Mucosa of stomach (tissue), 1 donor: ENCODE results near the gene SRPK2.

ENCODE experiments used
- H3K27me3 ChIP-seq: one replicate; pipeline ENCODE4 v1.7.0; 2013; ENCODE audit warnings: mild to moderate bottlenecking, low read length; ENCODE audit not compliant: control insufficient read depth, insufficient read depth
- H3K36me3 ChIP-seq: one replicate; pipeline ENCODE4 v1.7.0; 2013; ENCODE audit warnings: low read length; ENCODE audit not compliant: control insufficient read depth, insufficient read depth
- H3K4me1 ChIP-seq: one replicate; pipeline ENCODE4 v1.7.0; 2013; ENCODE audit warnings: mild to moderate bottlenecking, low read length; ENCODE audit not compliant: control insufficient read depth, insufficient read depth
- H3K4me3 ChIP-seq: one replicate; pipeline ENCODE4 v1.7.0; 2013; ENCODE audit warnings: low read length
- H3K9ac ChIP-seq: one replicate; pipeline ENCODE4 v1.7.0; 2013; ENCODE audit warnings: mild to moderate bottlenecking, low read length, moderate library complexity
- H3K9me3 ChIP-seq: one replicate; pipeline ENCODE4 v1.7.0; 2013; ENCODE audit warnings: mild to moderate bottlenecking, low read length, moderate library complexity; ENCODE audit not compliant: control insufficient read depth
- donor health status: Pancreatic carcinoma.

The SRPK2 gene

DNA sequence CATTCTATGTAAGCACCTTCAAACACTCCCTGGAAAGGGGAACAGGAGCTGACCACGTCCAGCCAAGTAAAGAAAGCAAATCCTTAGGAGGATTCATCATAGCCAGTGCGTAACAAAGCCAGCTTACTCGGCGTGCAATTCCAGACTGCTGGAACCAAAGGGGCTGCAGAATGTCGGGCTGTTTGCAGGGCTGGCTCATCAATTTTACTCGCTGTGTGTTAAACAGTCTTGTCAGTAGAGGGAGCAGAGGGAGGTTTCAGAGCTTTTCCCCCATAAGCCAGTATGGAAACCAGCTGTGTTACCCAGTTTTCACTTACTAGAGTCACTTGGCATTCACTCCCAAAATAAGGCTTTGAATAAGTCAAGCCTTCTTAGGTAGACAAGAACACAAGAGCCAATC, 247.7 kb downstream of the SRPK2 start:
- H3K4me1 ChIP-seq, result peaks cover 8% of the 10 kb centered on the region
- no peak overlapping the region for H3K9ac ChIP-seq
- H3K4me3 ChIP-seq, result no peak overlapping the region
- H3K9me3 ChIP-seq, result no peaks in the 10 kb centered on the region
- no peaks in the 10 kb centered on the region for H3K27me3 ChIP-seq
- no peaks in the 10 kb centered on the region for H3K36me3 ChIP-seq

DNA sequence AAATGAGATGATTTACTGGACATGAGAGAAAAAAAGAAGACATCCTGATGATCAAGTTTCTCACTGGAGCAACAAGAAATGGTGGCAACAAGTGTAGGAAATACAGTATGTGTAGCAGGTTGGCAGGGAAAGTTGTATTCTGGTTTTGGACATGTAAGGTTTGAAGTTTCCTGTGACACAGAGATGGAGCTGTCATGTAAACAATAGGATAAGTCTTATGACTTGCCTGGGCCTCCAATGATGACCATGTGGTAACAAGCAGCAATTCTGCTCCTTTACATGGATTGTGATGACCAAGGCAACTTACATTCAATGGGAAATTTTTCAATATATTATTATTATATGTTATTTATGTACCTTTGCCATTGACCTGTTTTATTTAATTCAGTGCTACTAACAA, 249.3 kb downstream of the SRPK2 start:
- no peaks in the 10 kb centered on the region for H3K27me3 ChIP-seq
- no peaks in the 10 kb centered on the region for H3K9me3 ChIP-seq
- H3K4me1 ChIP-seq, result peaks cover 10% of the 10 kb centered on the region
- no peaks in the 10 kb centered on the region for H3K36me3 ChIP-seq
- H3K9ac ChIP-seq, result no peak overlapping the region
- no peak overlapping the region for H3K4me3 ChIP-seq

DNA sequence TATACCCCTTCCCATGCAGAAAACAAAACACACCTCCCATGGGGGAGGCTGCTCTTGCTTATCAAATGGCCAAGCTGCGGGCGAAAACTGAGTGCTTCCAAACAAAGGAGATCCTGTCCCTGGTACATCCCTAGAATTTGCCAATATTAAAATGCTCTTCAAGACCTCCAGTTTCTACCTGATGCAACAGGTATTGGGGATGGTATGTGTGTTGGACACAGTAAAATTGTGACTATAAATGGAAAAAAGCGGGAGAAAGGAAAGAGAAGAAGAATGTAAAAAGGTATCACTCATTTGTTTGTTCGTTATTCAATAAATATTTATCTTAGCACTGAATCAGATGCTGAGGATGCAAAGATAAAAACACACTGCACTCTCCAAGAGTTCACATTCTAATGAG, 250.8 kb downstream of the SRPK2 start:
- no peaks in the 10 kb centered on the region for H3K9me3 ChIP-seq
- no peaks in the 10 kb centered on the region for H3K36me3 ChIP-seq
- H3K9ac ChIP-seq, result no peak overlapping the region
- no peak overlapping the region for H3K4me3 ChIP-seq
- H3K4me1 ChIP-seq, result peaks cover 10% of the 10 kb centered on the region
- no peaks in the 10 kb centered on the region for H3K27me3 ChIP-seq

DNA sequence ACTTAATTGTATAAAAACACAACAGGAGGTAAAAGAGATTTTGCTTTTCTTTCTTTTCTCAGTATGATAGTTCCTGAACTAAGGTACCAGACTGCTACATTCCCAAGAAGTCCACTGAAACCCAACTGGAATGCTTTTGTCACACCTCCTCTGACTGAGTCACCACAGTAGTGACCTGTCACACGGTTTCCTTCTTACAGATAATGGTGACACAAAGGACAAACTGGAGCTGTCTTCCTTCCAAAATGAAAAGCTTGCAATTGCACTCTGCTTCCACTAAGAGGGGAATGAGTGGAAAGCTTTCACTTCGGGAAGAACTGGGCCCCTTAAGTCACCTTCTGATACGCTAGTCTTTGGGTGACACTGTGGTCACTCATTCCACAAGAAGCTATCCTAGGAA, 252.5 kb downstream of the SRPK2 start:
- H3K4me1 ChIP-seq, result peaks cover 10% of the 10 kb centered on the region
- no peak overlapping the region for H3K4me3 ChIP-seq
- no peaks in the 10 kb centered on the region for H3K36me3 ChIP-seq
- H3K9ac ChIP-seq, result no peak overlapping the region
- no peaks in the 10 kb centered on the region for H3K27me3 ChIP-seq
- H3K9me3 ChIP-seq, result no peaks in the 10 kb centered on the region

DNA sequence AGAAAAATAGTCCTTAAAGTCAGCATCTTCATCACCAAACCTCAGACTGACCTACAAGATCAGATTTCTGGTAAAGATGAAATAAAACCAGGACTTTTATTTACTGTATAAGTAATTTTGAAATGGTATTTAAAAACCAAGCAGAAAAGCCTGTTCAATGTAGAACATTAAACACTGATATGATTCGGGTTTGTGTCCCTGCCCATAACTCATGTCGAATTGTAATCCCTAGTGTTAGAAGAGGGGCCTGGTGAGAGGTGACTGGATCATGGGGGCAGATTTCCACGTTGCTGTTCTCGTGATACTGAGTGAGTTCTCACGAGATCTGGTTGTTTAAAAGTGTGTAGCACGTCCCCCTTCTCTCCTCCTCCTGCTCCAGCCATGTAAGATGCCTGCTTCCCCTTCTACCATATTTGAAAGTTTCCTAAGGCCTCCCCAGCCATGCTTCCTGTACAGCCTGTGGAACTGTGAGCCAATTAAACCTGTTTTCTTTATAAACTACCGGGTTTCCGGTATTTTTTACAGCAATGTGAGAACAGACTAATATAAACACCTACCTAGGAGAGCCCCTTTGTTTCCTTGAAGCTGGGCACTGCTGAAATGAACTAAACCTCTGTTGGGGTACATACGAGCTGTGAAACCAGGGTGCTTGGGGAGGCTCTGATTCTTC, 254.6 kb downstream of the SRPK2 start:
- Histone ChIP-seq H3K4me1 (peaks cover 10% of the 10 kb centered on the region), H3K9ac (no peak overlapping the region), H3K27me3 (no peaks in the 10 kb centered on the region), H3K4me3 (no peak overlapping the region), H3K36me3 (no peaks in the 10 kb centered on the region), H3K9me3 (no peaks in the 10 kb centered on the region)

DNA sequence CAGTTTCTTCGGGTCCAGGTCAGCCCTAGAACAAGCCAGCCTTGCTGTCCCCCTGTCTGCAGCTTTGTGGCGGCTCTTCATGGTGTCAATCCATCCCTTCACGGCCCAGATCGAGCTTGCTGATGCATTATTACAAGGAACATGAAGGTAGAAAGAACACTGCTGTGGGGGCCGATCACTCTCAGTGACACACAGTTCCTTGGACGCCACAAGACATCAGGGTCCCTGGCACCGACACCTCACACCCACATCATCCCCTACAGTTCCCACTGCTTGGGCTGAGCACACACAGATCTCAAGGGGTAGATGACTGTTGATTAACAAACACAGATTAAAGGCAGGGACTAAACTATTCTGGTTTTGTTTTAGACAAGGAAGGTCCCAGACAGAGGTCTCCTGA, 255.4 kb downstream of the SRPK2 start:
- Histone ChIP-seq H3K9me3 (no peaks in the 10 kb centered on the region), H3K9ac (no peak overlapping the region), H3K4me1 (peaks cover 10% of the 10 kb centered on the region), H3K4me3 (no peak overlapping the region), H3K36me3 (no peaks in the 10 kb centered on the region), H3K27me3 (no peaks in the 10 kb centered on the region)

DNA sequence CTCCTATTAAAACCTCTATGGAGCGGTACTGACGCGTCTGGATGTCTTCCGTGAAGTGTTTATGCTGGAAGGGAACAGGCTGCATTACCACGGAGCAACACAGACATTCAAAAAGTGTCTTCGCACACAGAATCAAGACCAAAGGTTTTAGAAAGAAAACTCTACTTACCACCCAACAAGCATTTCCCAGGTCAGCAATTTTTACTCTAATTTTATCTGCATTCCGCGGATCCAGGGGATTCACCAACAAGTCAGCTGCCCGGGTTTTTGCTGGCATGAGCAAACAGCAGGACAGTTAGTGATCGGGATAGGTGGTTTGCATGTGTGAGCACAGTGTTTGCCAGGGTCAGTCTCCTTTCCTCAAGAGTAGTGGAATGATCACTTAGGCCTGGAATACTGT, 255.9 kb downstream of the SRPK2 start:
- Histone ChIP-seq H3K9me3 (no peaks in the 10 kb centered on the region), H3K4me1 (peaks cover 10% of the 10 kb centered on the region), H3K36me3 (no peaks in the 10 kb centered on the region), H3K4me3 (no peak overlapping the region), H3K9ac (no peak overlapping the region), H3K27me3 (no peaks in the 10 kb centered on the region)

DNA sequence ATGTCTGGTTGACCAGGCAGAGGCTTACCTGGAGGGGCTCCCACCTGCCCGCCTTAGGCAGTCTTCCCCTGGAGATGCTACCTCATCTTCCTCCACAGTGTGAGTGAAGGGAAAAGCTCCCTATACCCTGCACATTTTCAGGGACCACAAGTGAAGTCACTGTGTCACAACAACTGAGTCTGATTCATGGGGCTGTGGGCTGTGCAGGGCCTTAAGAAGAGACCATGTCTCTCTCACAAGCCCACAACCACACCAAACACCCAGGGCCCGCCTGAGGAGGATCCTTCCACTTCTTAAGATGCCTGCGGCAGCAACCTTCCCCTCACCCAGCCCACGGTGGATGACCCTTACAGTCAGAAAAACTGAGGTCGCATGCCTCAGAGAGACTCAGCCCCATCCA, 256.4 kb downstream of the SRPK2 start:
- no peak overlapping the region for H3K9ac ChIP-seq
- no peak overlapping the region for H3K4me3 ChIP-seq

DNA sequence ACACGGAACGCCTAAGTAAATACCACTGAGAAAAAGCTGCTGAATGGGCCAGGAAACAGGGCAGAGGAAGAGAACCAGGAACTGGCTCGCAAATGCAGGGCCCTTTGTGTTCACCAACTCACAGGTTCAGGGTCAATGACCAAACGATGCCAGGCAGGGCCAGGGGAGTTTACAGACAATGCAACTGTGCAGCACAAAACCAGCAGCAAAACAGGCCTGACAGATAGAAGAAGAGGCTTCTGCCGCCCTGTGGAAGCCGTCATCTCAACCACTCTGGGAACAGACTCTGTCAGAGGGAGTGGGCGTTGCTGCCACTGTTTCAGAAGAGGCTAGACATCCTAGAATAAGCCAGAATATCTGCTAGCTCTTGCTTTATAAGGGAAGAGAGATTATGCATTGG, 256.8 kb downstream of the SRPK2 start:
- Histone ChIP-seq H3K4me3 (no peak overlapping the region), H3K9me3 (no peaks in the 10 kb centered on the region), H3K36me3 (no peaks in the 10 kb centered on the region), H3K9ac (no peak overlapping the region), H3K27me3 (no peaks in the 10 kb centered on the region), H3K4me1 (peaks cover 10% of the 10 kb centered on the region)

More for the DNA sequence above, 256.4 kb downstream of the SRPK2 start:
- Histone ChIP-seq H3K4me1 (peaks cover 10% of the 10 kb centered on the region), H3K27me3 (no peaks in the 10 kb centered on the region), H3K36me3 (no peaks in the 10 kb centered on the region), H3K9me3 (no peaks in the 10 kb centered on the region)

DNA sequence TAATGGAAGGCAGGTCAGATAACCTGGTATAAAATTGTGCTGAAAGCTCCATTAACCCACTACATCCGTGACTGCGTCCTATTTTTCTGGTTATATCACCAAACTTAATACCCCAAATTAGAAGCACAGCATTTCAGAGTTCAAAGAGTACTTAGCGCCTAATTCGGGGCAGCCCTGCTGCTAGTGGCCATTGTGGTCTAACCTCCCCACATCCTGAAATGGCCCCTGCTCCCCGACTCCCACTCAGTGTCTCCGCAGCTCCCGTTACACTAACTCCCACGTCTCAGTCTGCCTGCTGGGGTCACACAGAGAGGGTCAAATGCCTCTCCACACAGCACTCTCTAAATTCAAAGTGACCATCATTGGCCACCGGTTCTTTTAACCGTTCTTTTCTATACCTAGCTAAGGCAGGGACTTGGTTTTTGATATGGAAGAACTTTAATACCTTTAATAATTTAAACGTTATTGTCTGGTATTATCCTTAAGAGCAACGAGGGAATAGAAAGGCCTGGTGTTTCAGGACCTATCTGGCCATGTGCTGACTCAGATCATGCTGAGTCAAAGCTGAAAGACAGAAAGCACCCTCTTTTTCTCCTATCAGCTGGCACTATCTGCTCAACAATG, 257.6 kb downstream of the SRPK2 start:
- Histone ChIP-seq H3K9me3 (no peaks in the 10 kb centered on the region), H3K4me3 (no peak overlapping the region), H3K36me3 (no peaks in the 10 kb centered on the region), H3K9ac (no peak overlapping the region), H3K27me3 (no peaks in the 10 kb centered on the region), H3K4me1 (peaks cover 2% of the 10 kb centered on the region)

DNA sequence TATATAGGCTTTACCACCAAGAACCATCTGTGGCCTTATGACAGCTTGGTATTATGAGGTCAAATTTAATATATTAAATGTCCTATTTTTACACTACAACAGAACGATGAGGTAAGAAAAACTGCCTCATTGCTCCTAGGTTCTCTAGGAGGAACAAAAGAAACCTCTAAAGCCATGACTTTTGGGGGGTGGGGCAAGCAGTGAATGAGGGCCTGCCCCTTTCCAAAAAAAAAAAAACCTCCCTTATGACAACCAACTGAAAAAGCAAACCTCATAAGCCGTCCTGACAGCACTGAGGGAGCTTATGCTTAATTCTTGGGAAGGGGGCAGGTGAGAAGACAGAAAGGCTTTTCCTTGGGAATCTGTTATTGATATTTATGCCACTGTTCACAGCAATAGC, 258.1 kb downstream of the SRPK2 start:
- Histone ChIP-seq H3K27me3 (no peaks in the 10 kb centered on the region), H3K4me3 (no peak overlapping the region), H3K9me3 (no peaks in the 10 kb centered on the region), H3K9ac (no peak overlapping the region), H3K36me3 (no peaks in the 10 kb centered on the region), H3K4me1 (no peaks in the 10 kb centered on the region)

DNA sequence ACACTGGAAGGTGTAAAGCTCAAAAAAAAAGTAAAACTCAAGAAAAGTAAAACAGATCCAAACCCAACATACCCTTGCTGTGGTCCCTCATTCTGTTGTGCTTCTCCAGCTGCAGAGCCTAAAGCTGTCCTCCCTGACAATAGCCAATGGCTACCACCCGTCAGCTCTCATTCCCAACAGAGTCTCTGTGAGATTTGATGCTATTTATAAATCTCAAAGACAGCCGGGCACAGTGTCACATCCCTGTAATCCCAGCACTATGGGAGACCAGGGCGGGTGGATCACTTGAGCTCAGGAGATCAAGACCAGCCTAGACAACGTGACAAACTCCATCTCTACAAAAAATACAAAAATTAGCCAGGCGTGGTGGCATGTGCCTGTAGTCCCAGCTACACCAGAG, 258.7 kb downstream of the SRPK2 start:
- H3K9me3 ChIP-seq, result no peaks in the 10 kb centered on the region
- no peak overlapping the region for H3K9ac ChIP-seq
- H3K27me3 ChIP-seq, result no peaks in the 10 kb centered on the region
- H3K4me3 ChIP-seq, result no peak overlapping the region
- H3K4me1 ChIP-seq, result no peaks in the 10 kb centered on the region
- H3K36me3 ChIP-seq, result no peaks in the 10 kb centered on the region

DNA sequence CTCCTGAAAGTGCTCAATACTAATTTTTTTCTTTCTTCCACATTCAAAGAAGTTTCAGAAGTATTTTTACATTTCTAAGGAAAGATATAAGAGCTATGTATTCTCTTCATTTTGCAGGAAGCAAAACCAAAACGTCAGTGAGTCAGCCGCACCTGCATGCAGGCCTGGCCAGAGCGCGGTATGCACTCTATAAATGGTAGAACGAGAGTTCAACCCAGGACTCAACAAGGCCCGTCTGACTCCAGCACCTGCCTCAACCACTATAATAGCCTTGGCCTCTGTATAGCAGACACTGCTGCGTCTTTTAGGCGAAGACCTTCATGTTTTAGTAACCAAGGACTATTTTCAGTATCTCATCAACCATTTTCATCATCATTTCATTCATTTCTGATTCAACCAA, 261.5 kb downstream of the SRPK2 start:
- Histone ChIP-seq H3K4me3 (no peak overlapping the region), H3K9ac (no peak overlapping the region), H3K9me3 (no peaks in the 10 kb centered on the region), H3K36me3 (no peaks in the 10 kb centered on the region), H3K4me1 (no peaks in the 10 kb centered on the region), H3K27me3 (no peaks in the 10 kb centered on the region)
